Keratinocyte (primary cell): ENCODE data around the gene ALDH1A3. TPM values are rescaled to one million over a fixed set of nuclear protein-coding genes. Genes with fewer than 3 reads are reported as not detected.
A peak's percentile ranks its signal among the peaks of the same experiment; 100 is the strongest.

ENCODE experiments used
- DNase-seq: peaks from one replicate; pipeline ENCODE4 v3.0.0-alpha.2; 2011; ENCODE audit warnings: low read depth, missing footprints, low spot score
- FAIRE-seq: peaks from 2 replicates; lab custom pipeline; 2011; peaks lifted over from hg19 to GRCh38; lab: Jason Lieb, UNC
- H2AFZ ChIP-seq: 2 replicates; pipeline ENCODE4 v1.6.0; 2012; ENCODE audit warnings: low read length, control low read depth, inconsistent platforms; ENCODE audit not compliant: control insufficient read depth
- H3K27ac ChIP-seq: 2 replicates; pipeline ENCODE4 v1.5.1; 2011; ENCODE audit warnings: low read length; ENCODE audit not compliant: control insufficient read depth, insufficient read depth
- H3K27me3 ChIP-seq: 3 replicates; pipeline ENCODE4 v1.6.0; 2011; ENCODE audit warnings: low read length; ENCODE audit not compliant: control insufficient read depth, insufficient read depth; ENCODE audit errors: extremely low read depth
- H3K36me3 ChIP-seq, 2 experiments: 2 replicates in 1 of 2; 3 replicates in 1 of 2; pipeline ENCODE4 v1.5.1; 2011; ENCODE audit warnings: low read length in 2 of 2, mild to moderate bottlenecking in 1 of 2; ENCODE audit not compliant: control insufficient read depth in 2 of 2, insufficient read depth in 2 of 2; ENCODE audit errors: extremely low read depth in 1 of 2
- H3K4me1 ChIP-seq: 3 replicates; pipeline ENCODE4 v1.5.1; 2011; ENCODE audit warnings: low read length; ENCODE audit not compliant: control insufficient read depth, insufficient read depth; ENCODE audit errors: extremely low read depth
- H3K4me2 ChIP-seq: 3 replicates; pipeline ENCODE4 v1.6.0; 2011; ENCODE audit warnings: low read depth, low read length; ENCODE audit not compliant: control insufficient read depth, insufficient read depth; ENCODE audit errors: extremely low read depth
- H3K4me3 ChIP-seq, 3 experiments: fragments of 200-600 bp in 1 of 3; sonication (generic) in 1 of 3; 2 replicates in 2 of 3; 3 replicates in 1 of 3; pipeline ENCODE4 v1.5.1; 2011 to 2016; ENCODE audit warnings: low read length in 3 of 3, mild to moderate bottlenecking in 3 of 3, control low read depth in 2 of 3, inconsistent platforms in 1 of 3, low read depth in 1 of 3, mixed read lengths in 1 of 3, mixed run types in 1 of 3, moderate library complexity in 1 of 3; ENCODE audit not compliant: control insufficient read depth in 2 of 3, insufficient read depth in 2 of 3; ENCODE audit errors: extremely low read depth in 1 of 3
- H3K79me2 ChIP-seq: 2 replicates; pipeline ENCODE4 v1.6.0; 2012; ENCODE audit warnings: low read length; ENCODE audit not compliant: control insufficient read depth, insufficient read depth
- H3K9ac ChIP-seq: 3 replicates; pipeline ENCODE4 v1.6.0; 2011; ENCODE audit warnings: low read length; ENCODE audit not compliant: control insufficient read depth, insufficient read depth; ENCODE audit errors: extremely low read depth
- H3K9me1 ChIP-seq: 3 replicates; pipeline ENCODE4 v1.6.0; 2011; ENCODE audit warnings: low read length; ENCODE audit not compliant: control insufficient read depth, insufficient read depth; ENCODE audit errors: extremely low read depth
- H3K9me3 ChIP-seq: 2 replicates; pipeline ENCODE4 v1.5.1; 2012; ENCODE audit warnings: low read depth, low read length; ENCODE audit not compliant: control insufficient read depth
- H4K20me1 ChIP-seq: 3 replicates; pipeline ENCODE4 v1.6.0; 2011; ENCODE audit warnings: low read length; ENCODE audit not compliant: control insufficient read depth, insufficient read depth; ENCODE audit errors: extremely low read depth
- CTCF ChIP-seq, 3 experiments: IDR thresholded peaks in 1 of 3; conservative IDR thresholded peaks in 1 of 3; optimal IDR thresholded peaks in 1 of 3; 2 replicates in 2 of 3; 3 replicates in 1 of 3; pipeline versions ENCODE3 to v1.5.1; 2011; ENCODE audit warnings: low read length in 3 of 3, mild to moderate bottlenecking in 3 of 3, moderate library complexity in 2 of 3, control low read depth in 1 of 3, inconsistent platforms in 1 of 3; ENCODE audit not compliant: insufficient read depth in 2 of 3; ENCODE audit errors: extremely low read depth in 1 of 3
- EZH2 ChIP-seq: IDR thresholded peaks from one replicate; pipeline ENCODE4 v1.6.1; 2012; ENCODE audit warnings: inconsistent platforms, mild to moderate bottlenecking, low read length, moderate library complexity
- dilution Hi-C: fragments of 300-500 bp; cut with MboI; formaldehyde crosslinking; loops from one replicate; pipeline ENCODE4 v1.7.0; 2020; ENCODE audit warnings: low sequenced_read_pairs; ENCODE audit not compliant: extremely low pct_ligation_motif_present
- polyA plus RNA-seq, 5 experiments: library from polyadenylated mRNA; depleted of rRNA in 3 of 5; stranded (reverse) in 3 of 5; stranded (forward) in 1 of 5; unstranded in 1 of 5; fragments of >200 nt; gene quantifications; 1 replicate in 1 of 5; 2 replicates in 3 of 5; 3 replicates in 1 of 5; pipeline versions ENCODE4 v1.2.1 to v1.2.3, GENCODE V29; 2011 to 2012; ENCODE audit warnings: missing spikeins in 2 of 5, low read depth in 1 of 5, low replicate concordance in 1 of 5

The ALDH1A3 gene
- polyA plus RNA-seq, 1 donor (not counting 4 experiments of a cell fraction or from before 2014, with no cell fraction given): 218 TPM

- DNase-seq: no peak
- dilution Hi-C loops: no loop called here
- Histone ChIP-seq H3K27ac (no peak overlapping the region), H3K9me3 (no peaks in the 10 kb centered on the region), H4K20me1 (no peaks in the 10 kb centered on the region), H3K4me3 (no peak overlapping the region), H3K79me2 (no peaks in the 10 kb centered on the region), H3K27me3 (no peaks in the 10 kb centered on the region), H3K4me2 (no peak overlapping the region), H3K4me1 (no peaks in the 10 kb centered on the region), H3K9ac (no peak overlapping the region), H3K36me3 (no peaks in the 10 kb centered on the region), H2AFZ (no peak overlapping the region), H3K9me1 (no peaks in the 10 kb centered on the region)
- TF ChIP-seq CTCF (optimal IDR thresholded peaks at IDR 0.05 in 1 of 3, IDR thresholded peaks at IDR 0.05 in 1 of 3, conservative IDR thresholded peaks at IDR 0.05 in 1 of 3; ENCODE audit: extremely low read depth in 1 of 3, insufficient read depth in 2 of 3, low read length in 3 of 3) (peak; percentile 33 to 58 (median 54)), EZH2 (no peak)
- no peak for FAIRE-seq
These were observed 10.3 kb upstream of the ALDH1A3 start for GRCh38 chr15:100869151-100869999.

- no peak overlapping the region for H3K27ac ChIP-seq
These were observed 6.5 kb upstream of the ALDH1A3 start for GRCh38 chr15:100873029-100873677.

More at GRCh38 chr15:100873029-100873677, 6.5 kb upstream of the ALDH1A3 start:
- no peaks in the 10 kb centered on the region for H3K27me3 ChIP-seq
- TF ChIP-seq EZH2: no peak
- TF ChIP-seq CTCF (optimal IDR thresholded peaks at IDR 0.05 in 1 of 3, IDR thresholded peaks at IDR 0.05 in 1 of 3, conservative IDR thresholded peaks at IDR 0.05 in 1 of 3; ENCODE audit: extremely low read depth in 1 of 3, insufficient read depth in 2 of 3, low read length in 3 of 3): peak; percentile 72 to 94 (median 80)
- H2AFZ ChIP-seq: peak overlapping the region; percentile 70
- H3K9ac ChIP-seq: no peak overlapping the region
- H3K4me2 ChIP-seq: no peak overlapping the region
- no peaks in the 10 kb centered on the region for H4K20me1 ChIP-seq
- dilution Hi-C loops: no loop called here
- FAIRE-seq: peak; percentile 81
- no peaks in the 10 kb centered on the region for H3K36me3 ChIP-seq
- H3K4me1 ChIP-seq: peaks cover 10% of the 10 kb centered on the region
- peak; percentile 61 for DNase-seq
- H3K4me3 ChIP-seq: no peak overlapping the region
- no peaks in the 10 kb centered on the region for H3K9me3 ChIP-seq
- H3K79me2 ChIP-seq: no peaks in the 10 kb centered on the region
- no peaks in the 10 kb centered on the region for H3K9me1 ChIP-seq
